Posterior vena cava (tissue), 2 donors: ENCODE data around the gene PAQR9. TPM values are rescaled to one million over a fixed set of nuclear protein-coding genes. Genes with fewer than 3 reads are reported as not detected.

Experiments
- DNase-seq: peaks from one replicate; pipeline ENCODE4 v3.0.0-alpha.2; 2020; ENCODE audit warnings: low spot score
- intact Hi-C, 2 donors: fragments of 100-400 bp; cut with DNase I; formaldehyde crosslinking; loops; one replicate each; pipeline versions ENCODE4 v1.14.1 to v1.14.2; 2022 to 2023
- total RNA-seq, 2 donors: library from RNA; stranded (reverse); fragmentation: NEBNext Ultra II Directional; extraction: Animal tissue kit (Norgen Biotek cat#: 25700); gene quantifications; one replicate each; pipeline ENCODE4 v1.2.1, GENCODE V29; 2021
- donor health status: DM: yes; HTN: yes; CAD: no.
- donor health status: DM: yes; HTN: yes; CAD: no.

Gene PAQR9
- total RNA-seq, 2 donors from 2014 or later, result not detected

DNA sequence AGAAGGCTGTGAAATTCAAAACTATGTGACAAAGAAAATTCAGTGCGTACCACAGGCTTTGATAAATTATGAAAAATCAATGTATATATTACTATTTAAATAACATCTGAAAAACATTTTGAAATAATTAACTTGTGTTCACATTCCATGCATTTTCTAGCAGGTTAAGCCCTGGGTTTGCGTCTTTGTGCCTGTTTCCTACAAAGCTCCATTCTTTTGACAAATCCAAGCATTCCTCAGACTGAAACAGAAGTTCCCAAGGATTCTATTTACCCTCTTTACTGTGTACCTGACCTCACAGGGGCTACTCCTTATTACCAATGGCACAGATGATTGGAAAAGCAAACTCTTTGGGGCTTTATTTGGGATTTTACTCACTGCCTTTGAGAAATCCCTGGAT, 1.9 kb downstream of the PAQR9 start:
- intact Hi-C loops, result no loop called here
- no peak for DNase-seq

DNA sequence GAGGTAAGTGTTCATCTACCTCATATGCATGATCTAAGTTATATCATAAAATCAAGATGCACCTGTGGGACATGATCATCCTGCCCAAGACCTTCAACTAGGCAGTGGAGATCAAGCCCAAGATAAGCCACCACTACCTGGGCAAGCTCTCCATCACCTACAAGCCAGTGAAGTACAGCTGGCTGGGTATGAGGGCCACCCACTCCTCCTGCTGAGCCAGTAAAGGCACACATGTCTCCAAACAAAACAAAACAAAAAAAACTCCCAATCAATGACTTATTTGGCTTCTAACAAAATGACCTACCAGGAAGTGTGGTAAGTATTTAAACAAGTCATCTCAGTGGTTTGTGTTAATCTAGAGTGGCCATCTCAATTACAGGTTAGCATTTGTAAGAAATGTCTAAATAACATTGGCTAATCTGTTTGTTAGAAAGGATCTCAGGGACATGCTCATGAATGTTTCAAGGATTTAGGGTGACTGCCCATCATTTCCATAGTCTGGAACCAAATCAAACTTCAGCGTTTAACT, 3.1 kb downstream of the PAQR9 start:
- DNase-seq, result no peak

GRCh38 chr3:142958707-142959106, 4.8 kb downstream of the PAQR9 start:
- intact Hi-C loops, result no loop called here
- no peak for DNase-seq

More for the DNA sequence above, 3.1 kb downstream of the PAQR9 start:
- intact Hi-C loops, result no loop called here

DNA sequence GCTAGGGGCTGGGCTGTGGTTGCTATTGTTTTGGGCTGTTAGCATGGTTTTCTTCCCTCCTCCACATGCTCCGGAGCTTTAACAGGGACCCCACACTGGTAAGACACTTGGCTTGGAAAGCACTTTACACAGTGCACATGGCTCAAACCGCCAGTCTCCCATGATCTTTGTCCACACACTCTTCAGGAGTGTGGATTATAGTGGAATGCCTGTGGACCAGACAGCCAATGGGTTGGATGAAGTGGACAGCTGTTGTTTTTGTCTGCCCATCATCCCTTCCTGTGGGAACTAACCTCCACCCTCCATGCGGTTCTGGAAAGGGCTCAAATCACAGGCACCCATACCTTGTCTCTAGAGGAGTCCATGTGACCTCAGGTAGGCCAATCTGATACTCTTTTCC, 10.0 kb downstream of the PAQR9 start:
- DNase-seq, result no peak
- intact Hi-C loops, result no loop called here

GRCh38 chr3:142952272-142953193, 10.9 kb downstream of the PAQR9 start:
- no peak for DNase-seq
- intact Hi-C loops, result no loop called here

DNA sequence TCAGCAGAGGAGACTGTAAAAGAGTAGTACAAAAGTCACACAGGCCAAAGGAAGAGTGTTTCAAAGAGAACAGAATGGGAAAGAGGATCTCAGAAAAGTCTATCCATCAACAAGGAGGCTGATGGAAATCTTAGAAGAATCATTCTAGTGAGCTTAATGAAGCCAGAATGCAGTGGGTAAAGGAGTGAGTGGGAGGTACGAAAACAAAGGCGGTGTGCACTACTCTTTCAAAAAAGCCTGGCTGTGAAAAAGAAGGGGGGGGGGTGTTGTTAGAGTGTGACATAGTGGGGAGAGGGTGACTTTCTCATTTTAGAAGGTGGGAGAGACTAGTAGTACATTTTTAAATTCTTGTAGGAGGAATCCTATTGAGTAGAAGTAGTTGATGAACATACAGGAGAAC, 11.7 kb downstream of the PAQR9 start:
- DNase-seq, result no peak
- intact Hi-C loops, result no loop called here

DNA sequence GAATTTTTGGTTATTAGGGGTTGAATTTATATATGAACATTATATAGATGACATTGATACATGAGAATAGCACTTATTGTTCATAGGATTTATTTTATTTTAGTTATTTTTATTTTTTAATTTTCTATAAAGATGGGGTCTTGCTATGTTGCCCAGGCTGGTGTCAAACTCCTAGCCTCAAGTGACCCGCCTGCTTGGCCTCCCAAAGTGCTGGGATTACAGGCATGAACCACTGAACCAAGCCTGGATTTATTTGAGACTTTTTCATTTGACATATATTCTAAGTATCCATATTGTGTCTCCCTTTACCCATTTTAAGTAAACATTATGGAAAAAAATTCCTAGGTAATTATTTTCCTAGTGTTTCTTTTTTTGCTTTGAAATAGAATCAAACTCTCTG, 12.5 kb downstream of the PAQR9 start:
- no peak for DNase-seq
- intact Hi-C loops, result no loop called here

GRCh38 chr3:142947799-142948575, 15.5 kb downstream of the PAQR9 start:
- intact Hi-C loops, result no loop called here
- no peak for DNase-seq

DNA sequence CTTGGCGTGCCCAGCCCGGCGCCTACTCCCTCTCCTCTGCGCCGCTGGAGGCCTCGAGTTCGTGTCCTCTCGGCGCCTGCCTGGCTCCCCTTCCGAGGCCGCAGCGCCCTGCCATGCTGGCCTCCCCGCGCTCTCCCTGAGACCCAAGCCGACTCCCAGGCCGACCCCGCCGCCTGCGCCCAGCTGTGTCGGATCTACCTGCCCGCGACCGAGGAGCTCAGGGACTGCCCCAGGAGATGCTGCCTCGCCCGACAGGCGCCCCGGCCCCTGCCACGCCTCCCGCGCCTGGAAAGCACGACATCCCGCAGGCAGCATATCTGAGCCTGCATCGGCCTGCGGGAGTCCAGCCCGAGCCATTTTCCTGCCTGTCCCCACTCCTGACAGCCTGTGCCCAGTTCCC, 16.1 kb downstream of the PAQR9 start:
- DNase-seq, result no peak
- intact Hi-C loops, result no loop called here

DNA sequence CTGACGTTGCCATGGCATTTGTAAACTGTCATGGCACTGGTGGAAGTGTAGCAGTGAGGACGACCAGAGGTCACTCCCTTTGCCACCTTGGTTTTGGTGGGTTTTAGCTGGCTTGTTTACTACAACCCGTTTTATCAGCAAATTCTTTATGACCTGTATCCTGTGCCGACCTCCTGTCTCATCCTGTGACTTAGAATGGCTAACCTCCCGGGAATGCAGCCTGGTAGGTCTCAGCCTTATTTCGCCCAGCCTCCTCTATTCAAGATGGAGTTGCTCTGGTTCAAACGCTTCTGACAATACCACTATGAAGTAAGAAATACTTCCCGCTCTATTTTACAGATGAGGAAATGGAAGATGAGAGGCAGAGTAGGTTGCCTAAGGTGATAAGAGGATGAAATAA, 16.6 kb downstream of the PAQR9 start:
- intact Hi-C loops, result no loop called here
- DNase-seq, result no peak

DNA sequence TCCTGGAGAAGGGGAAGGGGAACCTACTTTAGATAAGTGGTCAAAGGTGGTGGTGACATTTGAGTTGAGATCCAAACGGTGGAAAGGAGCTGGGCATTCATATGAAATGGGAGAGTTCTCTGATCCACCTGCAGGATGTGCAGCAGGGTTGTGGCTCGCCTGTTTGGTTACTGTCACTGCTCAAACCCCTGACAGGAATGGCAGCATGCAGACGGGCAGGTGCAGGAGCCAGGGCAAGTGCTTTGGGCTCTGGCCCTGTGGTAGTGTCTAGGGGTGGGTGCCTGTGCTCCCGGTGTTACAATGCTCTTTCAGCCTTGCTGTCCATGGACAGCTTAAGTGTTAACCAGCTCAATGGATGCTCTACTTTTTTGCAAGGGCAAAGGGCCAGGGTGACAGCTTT, 18.5 kb downstream of the PAQR9 start:
- intact Hi-C loops, result no loop called here
- no peak for DNase-seq

DNA sequence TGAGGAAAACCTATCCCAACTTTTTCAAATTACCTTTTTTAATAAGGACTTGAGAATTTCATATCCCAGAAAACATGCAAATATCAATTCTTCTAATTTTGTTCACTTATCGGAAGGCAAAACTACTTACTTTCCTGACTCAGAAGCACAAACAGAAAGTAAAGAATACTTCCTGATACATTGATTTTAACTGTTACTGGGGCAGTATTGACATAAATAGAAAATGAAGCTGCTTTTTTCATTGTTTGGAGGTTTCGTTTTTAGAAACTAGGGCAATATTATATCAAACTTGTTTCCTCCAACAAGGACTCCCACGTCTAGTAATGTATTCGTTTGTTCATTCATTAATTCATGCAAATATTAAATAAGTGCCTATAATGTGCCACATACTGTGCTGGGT, 19.1 kb downstream of the PAQR9 start:
- no peak for DNase-seq
- intact Hi-C loops, result no loop called here

DNA sequence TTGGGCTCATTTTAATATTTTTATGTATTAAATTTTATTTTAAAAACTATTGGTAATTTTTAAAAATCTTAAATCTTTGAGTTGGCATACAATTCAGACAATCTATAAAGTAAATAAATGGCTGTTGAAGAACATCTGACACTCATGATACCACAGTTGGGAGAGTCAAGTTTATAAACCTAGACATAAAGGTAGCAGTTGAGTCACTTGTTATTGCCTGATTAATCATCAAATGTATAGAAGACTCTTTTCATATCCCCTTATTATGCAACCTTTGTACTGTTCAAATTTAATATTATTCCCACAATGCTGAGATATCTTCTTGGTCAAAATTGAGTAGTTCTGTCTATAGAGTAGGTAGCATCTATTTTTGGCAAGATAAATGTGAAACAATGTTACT, 19.6 kb downstream of the PAQR9 start:
- intact Hi-C loops, result no loop called here
- DNase-seq, result no peak

GRCh38 chr3:142943349-142943748, 20.1 kb downstream of the PAQR9 start:
- intact Hi-C loops, result no loop called here
- no peak for DNase-seq

GRCh38 chr3:142941373-142942123, 21.9 kb downstream of the PAQR9 start:
- intact Hi-C loops, result no loop called here
- no peak for DNase-seq

- intact Hi-C loops, result no loop called here
- DNase-seq, result no peak
Observed at GRCh38 chr3:142940472-142940871, 23.0 kb downstream of the PAQR9 start.

- intact Hi-C loops, result no loop called here
- no peak for DNase-seq
Observed at GRCh38 chr3:142940000-142940399, 23.5 kb downstream of the PAQR9 start.

DNA sequence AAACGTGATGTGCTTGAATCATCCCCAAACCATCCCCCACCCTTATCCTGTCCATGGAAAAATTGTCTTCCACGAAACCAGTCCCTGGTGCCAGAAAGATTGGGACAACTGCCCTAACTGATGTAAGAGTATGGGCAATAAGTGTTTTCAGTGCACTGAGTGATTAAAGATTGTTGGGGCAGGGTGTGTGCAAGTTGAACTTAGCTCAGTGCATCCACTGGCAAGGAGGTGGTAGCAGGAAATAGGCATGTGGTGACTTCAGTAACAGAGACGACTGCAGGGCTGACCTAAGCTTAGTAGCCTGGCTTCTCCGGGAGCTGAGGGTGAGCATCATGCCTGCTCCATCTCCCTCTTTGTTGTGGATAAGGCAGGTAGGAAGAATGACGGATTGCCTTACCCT, 27.5 kb downstream of the PAQR9 start:
- no peak for DNase-seq

DNA sequence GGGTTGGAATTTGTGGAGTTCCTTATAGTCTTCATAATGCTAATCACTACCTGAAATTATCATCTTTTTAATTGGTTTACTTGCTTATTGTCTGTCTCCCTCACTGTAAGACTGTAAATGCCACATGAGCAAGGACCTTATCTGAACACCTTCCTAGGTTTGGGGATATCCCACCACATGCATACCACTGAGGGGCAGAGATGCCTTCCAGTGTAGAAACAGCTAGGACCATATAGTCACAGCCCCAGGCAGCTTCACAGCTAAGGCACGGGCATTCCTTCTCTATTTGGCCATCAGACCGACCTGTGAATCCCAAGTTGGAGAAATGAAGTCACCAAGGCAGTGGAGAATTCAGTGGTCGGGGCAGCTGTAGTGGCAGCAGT, 28.6 kb downstream of the PAQR9 start:
- DNase-seq, result no peak
- intact Hi-C loops, result no loop called here

More for the DNA sequence above, 27.5 kb downstream of the PAQR9 start:
- intact Hi-C loops, result no loop called here
